HG03060 (cell line): Measurements from ENCODE around the gene PUS7L.
"Not testable (repeated sequence)": the region's sequence is repeated elsewhere in the genome, so short reads cannot be mapped to it uniquely, and the experiment has no call there.

Experiments
- ATAC-seq: cut with Tn5 transposase; IDR thresholded peaks from one replicate; pipeline ENCODE4 v1.9.1; 2021; ENCODE audit warnings: low read depth, moderate number of reproducible peaks; ENCODE audit not compliant: unreplicated experiment

PUS7L gene

DNA sequence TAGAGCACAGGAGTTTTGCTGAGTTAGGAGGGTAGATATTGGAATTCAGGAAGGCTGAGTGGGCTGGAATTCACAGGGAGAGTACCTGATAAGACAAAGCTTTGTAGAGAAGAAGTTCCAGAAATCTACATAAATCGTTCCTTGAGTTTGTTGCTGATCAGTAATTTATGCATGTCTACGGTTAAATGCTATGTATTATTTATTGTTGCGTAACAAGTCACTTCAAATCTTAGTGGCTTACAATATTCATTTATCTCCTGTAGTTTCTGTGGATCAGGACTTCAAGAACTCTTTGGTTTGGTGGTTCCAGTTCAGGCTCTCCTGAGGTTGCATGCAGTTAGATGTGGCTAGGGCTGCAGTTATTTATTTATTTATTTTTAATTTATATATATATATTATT is 7.8 kb downstream of the PUS7L start:
- ATAC-seq, result no peak

DNA sequence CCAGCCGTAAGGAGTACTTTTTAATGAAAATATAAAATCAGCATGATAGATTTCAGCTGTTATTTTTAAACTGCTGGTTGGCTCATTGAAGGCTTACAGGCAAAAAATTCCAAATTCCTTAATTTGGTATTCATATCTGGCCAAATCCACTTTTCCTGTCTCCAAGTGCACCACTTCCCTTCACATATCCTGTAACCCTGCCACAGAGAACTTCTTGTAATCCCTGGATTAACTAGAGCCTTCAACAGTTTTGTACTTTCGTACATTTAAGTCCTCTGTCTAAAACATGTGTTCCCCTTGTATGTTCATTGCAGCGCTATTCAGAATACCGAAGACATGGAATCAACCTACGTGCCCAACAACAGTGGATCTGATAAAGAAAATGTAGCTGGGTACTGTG is 9.6 kb downstream of the PUS7L start:
- no peak for ATAC-seq

DNA sequence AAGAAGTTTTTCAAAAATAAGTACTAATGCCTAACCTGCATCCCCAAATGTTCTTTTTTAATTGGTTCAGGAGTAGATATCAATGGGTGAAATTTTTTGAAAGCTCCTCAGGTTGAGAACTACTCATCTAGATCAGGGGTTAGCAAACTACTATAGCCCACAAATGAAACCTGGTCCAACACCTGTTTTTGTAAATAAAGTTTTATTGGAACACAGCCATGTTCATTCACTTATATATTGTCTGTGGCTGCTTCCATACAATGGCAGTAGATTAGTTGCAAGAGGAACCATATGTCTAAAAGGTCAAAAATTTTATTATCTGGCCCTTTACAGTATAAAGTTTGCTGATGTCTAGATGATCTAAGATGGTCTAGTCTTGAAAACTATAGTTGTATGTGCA is 13.8 kb downstream of the PUS7L start:
- ATAC-seq, result no peak

DNA sequence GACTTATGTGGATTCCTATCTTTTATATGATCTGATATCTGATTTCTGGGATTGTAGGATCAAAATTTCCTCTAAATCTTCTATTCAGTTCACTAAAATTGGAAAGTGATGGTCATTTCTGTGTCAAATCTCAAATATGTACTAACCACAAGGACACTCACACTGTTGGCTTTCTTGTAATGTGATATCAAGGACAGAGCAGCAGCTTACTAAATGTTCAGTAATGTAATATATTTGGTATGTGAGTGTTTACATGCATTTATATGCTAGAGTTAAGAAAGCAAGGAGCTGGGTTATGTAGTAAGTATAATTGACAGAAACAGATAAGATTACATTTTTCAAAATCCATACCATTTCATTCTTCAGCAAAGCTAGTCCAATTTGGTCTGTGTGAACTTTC is 16.5 kb downstream of the PUS7L start:
- no peak for ATAC-seq

DNA sequence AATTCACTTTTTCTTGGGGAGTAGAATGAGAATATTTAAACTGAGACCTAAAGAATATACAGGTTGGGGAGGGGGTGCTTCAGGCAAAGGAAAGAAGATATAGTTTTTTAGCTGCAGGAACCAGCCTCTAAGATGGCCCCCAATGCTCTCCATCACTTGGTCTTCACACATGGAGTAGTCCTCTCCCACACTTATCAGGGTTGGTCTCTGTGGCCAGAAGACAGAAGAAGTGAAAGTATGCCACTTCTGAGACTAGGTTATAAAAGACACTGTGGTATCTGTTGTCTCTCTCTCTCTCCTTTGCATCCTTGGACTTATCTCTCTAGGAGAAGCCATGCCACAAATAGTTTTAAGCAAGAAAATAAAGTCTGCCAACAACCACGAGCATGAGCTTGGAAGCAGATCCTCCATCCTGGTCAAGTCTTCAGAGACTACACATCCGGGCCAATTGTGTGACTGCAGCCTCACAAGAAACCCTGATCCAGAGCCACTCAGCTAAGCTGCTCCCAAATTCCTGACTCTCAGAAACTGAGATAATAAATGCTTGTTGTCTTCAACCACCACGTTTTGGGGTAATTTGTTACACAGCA is 18.0 kb downstream of the PUS7L start:
- no peak for ATAC-seq

DNA sequence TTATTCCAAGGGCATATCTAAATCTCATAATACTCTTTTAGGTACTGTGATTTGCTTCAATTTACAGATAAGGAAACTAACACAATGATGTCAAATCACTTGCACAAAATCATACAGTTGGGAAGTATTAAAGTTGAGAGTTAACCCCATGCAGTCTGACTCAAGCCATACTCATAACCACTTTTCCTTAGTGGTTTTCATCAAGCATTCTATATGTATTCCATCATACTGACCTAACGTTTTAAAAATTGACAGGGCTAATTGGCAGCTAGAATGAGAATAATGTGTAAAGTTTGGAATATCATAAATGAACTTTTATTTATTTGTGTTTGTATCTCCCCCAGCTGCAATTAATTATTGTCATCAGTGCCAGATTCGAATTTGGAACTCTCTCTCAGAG is 20.9 kb downstream of the PUS7L start:
- ATAC-seq, result no peak

DNA sequence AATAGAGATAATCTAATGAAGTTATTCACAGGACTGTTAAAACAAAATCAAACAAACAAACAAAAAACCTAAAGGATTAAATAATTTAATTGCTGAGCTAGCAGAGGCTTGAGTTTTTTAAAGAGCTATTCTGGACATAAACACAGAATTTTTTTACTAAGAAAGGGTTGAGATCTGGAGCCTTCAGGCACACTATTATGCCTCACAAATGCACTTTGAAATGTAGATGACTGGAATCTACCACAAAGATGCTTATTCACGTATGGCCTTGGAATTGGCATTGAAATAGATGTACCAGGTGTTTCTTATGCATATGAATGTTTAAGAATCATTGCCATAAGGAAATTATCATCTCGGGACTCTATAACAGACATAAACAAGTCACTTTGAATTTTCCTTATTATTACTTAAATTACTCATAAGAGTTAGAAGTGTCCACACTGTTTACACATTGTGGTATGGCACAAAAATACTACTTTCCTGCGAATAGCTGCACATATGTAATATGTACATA is 21.6 kb downstream of the PUS7L start:
- no peak for ATAC-seq

DNA sequence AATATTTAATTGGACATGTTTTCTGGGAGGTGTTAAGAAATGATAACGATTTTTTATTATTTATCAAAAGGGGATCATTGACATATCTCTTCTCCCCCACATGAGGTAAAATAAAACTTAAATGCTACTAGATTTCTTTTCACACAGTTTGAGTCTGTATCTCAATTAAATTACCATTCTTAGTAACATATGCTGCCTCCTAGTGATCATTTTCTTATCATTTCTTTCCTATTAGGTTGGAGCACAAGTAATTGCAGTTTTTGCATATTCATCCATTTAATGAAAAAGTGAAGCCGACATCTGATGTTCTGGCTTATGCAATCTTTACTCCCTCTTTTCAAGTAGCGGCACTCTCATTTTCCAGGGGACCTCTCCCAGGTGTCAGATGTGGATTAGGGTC is 24.9 kb downstream of the PUS7L start:
- no peak for ATAC-seq

DNA sequence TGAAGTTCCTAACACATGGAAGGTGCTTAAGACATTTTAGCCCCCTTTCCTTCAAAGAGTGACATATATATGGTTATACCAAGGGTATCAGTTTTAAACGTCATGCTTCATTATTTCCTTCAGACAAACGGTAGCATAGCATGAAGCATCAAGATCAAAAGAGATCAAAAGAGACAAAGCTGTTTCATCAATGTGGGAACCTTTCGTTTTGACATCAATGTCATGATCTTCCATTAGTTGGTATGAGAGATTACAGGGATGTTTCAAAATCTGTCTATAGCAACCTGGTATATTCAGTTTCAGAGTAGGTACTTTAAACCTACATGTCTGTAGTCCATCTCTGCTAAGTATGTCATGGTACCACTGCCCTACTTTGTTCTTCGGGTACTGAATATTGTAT is 28.3 kb downstream of the PUS7L start:
- no peak for ATAC-seq

DNA sequence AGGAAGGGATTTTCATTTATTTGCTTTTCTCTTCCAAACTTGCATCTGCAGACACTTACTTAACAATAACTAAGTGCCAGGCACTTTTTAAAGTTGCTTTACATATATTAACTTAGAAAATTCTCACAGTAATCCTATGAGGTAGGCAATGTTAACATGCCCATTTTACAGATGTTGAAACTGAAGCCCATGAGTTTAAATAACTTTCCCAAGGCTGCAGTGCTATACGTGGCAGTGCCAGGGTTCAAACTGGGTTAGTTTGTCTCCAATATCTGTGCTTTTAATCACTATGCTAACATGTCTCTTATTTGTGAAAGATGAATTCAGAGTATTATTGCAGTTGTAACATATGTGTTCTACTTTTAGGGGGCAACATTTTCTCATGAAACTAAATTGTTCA is 29.9 kb downstream of the PUS7L start:
- no peak for ATAC-seq

DNA sequence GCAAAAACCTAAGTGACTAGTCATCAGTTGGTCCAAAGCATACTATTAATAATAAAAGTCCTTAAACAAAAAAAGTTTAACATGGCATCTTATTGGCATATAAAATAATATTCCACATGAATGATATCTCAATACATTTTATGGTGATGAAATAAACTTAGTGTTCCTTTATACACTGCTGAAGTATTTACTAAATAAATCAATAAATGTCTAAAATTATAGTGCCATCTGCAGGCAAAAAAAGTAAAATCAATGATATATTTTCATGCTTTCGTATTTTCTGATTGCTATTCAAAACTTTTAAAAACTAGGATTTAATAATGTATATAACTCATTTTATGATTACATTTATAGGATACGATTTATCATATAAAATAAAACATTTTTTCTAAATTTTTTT is 30.5 kb downstream of the PUS7L start:
- no peak for ATAC-seq

DNA sequence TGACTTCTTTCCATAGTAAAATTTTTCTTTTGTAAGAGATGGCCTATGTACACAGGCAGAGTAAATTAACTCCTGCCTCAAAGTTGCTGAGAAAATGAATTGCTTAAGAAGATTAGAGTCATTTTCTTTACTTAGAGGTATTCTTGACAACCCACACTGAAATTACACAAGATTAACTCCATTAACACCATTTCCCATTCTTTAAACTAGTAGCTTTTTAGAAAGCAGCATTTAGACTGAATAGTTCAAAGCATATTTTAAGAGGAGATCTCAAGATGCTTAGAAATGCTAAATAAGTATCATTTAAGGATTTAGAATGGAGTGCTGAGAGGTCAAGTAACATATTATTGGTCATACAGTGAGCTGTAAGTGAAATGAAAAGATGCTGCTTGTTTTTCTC is 35.5 kb downstream of the PUS7L start:
- no peak for ATAC-seq

DNA sequence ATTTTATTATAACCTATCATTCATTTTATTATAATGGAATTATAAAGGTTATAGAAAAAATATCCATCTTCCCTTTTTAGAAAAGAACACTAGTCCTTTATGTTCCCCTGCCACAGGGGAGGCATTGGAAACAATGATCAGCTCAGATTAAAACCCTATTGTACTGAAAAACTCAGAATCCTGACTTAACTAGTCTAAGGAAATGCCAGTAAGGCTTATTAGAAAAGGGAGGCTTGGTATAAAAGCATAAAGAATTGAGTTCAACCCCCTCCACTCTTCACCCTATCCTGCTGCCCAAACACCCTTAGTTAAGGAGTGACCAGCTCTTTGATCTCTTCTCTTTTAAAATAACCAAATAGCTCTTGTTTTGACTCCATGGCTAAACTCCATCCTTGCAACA is 36.0 kb downstream of the PUS7L start:
- ATAC-seq, result no peak

DNA sequence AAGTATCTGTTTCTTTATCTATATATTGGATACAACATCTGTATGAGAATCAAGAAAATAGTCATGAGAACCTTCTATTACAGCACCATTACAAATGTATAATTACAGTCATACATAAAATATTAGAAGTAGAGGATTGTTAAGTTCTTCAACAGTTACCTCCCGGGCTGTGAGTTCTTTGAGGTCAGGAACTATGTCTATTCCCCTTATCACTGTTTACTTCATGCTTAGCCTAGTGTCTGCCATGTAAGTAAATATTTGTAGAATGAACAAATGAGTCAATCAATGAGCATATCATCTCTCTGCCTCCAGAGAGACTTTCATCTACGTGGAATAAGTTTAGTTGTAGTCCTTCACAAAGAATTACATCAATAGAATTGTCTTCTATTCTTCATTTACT is 47.2 kb downstream of the PUS7L start:
- no peak for ATAC-seq

DNA sequence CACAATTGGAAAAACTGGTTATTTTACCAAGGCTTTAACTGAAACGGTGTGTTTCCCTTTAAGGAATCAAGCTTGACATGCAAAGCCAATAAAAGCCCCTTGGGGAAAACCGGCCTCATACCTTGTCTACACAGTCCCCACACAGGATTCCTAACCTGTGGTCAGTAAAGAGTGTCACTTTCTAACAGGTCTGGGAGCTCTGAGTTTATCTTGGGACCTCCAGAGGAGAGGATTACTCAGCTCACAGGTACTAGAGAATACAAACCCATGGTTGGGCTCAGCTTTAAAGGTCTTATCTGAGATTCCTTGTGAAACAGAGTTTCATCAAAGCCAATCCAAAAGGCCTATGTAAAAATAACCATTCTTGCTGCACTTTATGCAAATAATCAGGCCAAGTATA is 54.8 kb downstream of the PUS7L start:
- ATAC-seq, result not testable (repeated sequence)

DNA sequence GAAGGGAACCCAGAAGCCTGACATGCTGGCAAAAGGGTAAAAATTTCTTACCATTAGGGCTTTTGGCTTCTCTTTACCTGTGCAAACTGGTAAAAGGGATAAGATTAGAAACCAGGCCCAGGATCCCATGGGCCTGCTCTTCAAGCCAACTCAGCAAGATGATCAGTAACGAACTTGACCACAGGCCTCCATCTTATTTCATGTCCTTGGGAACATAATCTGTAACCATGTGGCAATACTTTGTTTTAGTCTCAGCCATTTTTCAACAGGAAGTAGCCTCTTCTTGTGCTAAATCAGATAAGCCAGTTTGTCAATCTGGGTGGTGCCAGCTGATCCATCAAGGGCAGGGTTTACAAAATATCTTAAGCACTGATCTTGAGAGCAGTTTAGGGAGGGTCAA is 57.4 kb downstream of the PUS7L start:
- ATAC-seq, result not testable (repeated sequence)

DNA sequence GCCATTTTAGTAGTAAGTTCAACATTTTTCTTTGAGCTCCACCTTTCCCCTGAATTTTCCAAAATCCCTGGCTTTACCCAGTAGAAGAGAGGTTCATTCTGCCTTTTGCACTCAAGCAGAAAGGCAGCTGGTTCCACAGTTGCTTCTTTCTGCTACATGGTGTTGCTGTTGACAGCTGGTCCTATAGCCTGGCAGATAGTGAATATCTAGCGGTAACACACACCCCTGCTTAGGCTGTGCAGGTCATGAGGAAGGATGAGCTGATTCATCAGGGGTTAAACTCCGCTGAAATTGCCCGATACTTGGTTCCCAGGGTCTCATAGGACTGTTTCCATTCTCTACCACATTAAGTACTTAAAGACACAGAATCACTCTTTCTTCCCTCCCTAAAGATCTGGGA is 62.4 kb downstream of the PUS7L start:
- ATAC-seq, result no peak

DNA sequence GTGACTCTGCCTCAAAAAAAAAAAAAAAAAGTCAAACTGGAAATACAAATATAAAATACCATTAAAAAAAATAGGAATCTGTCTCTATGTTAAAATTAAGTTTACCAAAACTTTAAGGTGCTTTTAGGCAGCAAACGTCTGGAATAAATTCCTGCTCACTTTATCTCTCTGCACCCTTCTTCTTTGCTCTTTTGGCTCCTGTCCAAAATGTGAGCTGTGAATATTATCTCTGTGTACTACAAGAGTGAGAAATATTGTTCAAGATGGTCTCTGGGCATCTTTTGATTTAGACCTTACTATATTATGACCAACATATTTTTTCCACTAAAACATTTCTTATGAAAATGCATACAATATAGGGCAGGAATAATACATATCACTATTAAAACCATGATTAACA is 63.7 kb downstream of the PUS7L start:
- ATAC-seq, result no peak

DNA sequence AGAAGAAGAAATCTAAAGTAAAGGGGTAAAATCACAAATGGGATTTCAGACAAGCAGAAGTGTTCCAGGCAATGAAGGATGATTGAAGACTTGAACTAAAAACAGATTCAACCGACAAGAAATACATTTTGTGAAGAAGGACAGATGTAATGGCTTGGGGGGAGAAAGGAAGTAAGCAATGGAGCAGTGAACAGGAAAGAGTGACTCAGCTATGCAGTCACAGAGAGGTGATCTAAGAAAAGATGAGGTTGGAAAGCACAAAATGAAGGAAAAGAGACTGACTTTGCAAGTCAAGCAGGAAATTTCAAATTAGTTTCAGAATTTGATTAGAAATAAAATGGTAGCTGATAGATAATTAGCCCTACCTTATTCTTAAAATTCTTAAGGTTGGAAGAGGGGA is 66.5 kb downstream of the PUS7L start:
- no peak for ATAC-seq

DNA sequence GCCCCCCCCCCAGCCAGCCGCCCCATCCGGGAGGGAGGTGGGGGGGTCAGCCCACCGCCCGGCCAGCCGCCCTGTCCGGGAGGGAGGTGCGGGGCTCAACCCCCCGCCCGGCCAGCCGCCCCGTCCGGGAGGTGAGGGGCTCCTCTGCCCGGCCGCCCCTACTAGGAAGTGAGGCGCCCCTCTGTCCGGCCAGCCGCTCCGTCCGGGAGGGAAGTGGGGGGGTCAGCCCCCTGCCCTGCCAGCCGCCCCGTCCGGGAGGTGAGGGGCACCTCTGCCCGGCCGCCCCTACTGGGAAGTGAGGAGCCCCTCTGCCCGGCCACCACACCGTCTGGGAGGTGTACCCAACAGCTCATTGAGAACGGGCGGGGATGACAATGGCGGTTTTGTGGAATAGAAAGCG is 73.1 kb downstream of the PUS7L start:
- ATAC-seq, result not testable (repeated sequence)

DNA sequence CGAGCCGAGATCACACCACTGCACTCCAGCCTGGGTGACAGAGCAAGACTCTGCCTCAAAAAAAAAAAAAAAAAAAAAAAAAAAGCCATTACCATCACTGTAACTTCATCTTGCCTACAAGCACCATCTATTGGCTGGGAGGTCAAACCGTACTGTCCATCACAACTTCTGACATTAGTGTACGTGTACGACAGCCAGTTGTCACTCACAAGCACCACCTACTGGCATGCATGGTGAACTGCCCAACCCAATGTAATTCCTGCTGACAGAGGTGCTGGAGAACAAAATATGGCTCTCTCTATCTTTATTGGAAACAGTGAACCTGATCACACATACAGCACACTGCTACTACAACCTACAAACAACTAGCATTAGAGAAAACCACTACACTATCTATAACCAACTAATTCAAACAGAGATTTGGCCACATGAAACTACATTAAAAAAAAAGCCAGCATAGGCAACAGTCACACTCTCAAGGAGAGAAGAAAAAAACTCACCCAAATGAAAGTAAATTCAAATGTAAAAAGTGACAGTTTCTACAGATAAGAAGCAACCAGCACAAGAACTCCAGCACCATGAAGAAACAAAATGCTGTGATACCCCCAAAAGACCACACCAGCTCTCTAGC is 82.3 kb downstream of the PUS7L start:
- peak; percentile 84 for ATAC-seq

DNA sequence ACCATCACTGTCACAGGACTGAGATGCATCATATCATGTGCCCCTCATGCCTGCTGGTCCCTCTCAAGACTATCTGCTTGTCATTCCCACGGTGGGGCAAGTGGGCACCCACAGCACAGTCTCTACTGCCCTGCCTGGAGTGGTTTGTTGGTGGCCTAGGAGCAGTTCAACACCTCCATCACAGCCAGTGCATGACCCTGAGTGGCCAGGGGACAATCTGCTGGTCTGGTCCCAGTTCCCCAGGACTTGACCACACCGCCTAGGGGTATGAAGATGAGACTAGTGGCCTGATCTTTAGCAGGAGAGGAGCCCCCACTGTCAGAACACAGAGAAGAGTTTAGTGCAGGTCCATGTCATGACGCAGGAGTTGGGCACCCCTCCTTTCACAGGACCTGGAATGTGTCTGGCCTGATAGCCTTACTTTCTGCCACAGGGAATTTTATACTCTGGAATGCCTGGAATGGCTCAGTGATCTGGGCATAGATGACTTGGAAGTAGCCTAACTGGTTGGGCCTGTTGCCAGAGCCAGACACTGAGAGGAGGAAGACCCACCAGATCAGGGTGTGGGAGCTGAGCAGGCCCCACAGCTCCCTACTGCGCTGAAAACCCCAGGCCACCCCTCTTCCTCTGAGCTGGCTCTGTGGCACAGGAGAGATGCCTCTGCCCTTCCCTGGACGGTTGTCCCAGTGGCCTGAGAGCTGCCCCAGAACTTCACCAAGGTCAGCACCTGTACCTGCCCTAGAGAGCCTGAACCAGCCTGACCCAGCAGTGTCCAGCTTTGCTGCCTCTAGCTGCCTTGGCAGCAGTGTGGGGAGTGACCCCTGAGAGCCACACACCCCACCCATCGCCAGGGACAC is 83.3 kb downstream of the PUS7L start:
- ATAC-seq, result no peak
